Esophagus mucosa (tissue), 1 donor: ENCODE measurements around the gene LRRC25. TPM values are rescaled to one million over a fixed set of nuclear protein-coding genes. Genes with fewer than 3 reads are reported as not detected.
A peak's percentile ranks its signal among the peaks of the same experiment; 100 is the strongest.

Experiments
- ATAC-seq: fragments of 200-7000 bp; cut with Tn5 transposase; one replicate; pipeline ENCODE4 v1.9.1; 2020
- total RNA-seq: library from RNA; stranded (reverse); gene quantifications from one replicate; pipeline ENCODE4 v1.2.4, GENCODE V29; 2023
- donor health status: DM: yes; HTN: yes; CAD: no.

Gene LRRC25
- total RNA-seq: 0.48 TPM

- peak; percentile 29 for ATAC-seq
Observed at GRCh38 chr19:18397242-18398202, at the start of gene LRRC25. Gene LRRC25, minus strand, starts transcription at chr19:18397622. Its CDS starts 659 bp downstream, at chr19:18396963.

DNA sequence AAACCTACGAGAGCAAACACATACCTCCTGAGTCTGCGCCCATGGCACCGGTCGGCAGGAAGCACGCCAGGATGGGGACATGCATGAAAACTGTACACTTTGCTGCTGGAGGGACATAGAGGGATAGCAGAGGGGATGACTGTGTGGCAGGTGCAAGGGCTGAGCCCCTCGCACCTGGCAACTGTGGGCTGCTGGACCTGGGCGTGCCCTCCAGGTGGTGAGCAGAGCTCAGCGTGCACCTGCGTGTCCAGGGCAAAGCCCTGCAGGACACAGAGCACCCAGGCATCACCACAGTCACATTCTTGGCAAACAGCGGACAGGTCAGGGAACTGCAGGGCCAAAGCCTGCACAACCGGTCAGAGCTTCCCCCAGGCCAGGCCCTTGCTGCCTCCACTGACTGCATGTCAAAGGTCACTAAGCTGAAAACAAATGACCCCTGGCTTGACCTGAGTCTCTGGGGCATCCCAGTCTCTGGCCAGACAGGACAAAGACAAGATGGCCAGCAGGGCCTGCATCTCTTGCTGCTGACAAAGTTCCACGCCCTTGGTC is 49.5 kb upstream of the LRRC25 start:
- ATAC-seq: no peak

DNA sequence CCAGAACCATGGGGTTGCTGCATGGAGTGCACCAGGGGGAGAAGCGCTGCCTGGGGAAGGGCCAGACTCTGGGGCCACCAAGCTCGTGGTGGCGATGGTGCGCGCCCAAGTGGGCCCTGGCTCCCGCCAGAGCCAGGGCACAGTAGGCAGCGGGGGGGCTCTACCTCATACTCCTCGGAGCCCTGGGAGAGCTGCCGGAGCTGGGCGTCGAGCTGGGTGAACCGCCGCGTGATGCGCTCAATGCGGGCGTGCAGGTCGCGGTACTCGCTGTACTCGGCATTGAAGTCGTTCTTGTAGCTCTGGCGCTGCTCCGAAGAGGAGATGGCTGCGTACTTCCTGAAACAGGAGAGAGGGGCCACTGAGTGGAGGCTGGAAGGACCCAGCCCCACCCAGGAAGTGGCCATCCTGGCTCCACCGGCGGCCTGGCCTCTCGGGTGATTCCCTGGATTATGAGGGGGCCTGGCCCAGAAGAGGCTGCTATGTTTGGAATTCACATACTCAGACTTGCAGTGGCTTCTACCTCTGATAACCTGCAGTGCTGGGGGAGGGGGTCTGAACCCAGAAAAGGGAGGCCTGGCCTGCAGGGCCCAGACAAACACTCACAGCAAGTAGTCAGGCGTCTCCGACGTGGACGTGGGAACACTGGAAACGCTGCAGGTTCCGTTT is 48.9 kb upstream of the LRRC25 start:
- ATAC-seq: no peak

- no peak for ATAC-seq
Observed at GRCh38 chr19:18445262-18445948, 48.0 kb upstream of the LRRC25 start.

- no peak for ATAC-seq
Observed at GRCh38 chr19:18444513-18444912, 47.1 kb upstream of the LRRC25 start.

DNA sequence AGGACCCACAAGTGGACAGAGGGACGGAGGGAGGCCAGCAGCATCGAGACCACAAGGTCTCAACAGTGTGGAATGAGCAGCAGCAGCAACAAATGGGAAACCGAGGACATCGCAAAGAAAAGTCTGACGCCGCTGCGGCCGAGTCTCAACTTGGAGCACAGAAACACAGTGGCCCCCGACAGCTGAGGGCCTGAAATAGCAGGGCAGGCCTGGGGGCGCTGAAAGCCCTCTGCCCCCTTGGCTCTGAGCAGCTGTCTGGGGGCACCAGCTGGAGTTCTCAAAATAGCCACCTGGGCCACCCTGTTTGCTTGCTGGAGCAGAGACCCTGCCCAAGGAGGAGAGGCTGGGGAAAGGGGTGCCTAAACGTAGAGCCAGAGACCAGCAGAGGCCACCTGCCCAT is 46.4 kb upstream of the LRRC25 start:
- no peak for ATAC-seq

GRCh38 chr19:18443406-18443805 is 46.0 kb upstream of the LRRC25 start:
- ATAC-seq: no peak

GRCh38 chr19:18442941-18443340 is 45.5 kb upstream of the LRRC25 start:
- ATAC-seq: no peak

DNA sequence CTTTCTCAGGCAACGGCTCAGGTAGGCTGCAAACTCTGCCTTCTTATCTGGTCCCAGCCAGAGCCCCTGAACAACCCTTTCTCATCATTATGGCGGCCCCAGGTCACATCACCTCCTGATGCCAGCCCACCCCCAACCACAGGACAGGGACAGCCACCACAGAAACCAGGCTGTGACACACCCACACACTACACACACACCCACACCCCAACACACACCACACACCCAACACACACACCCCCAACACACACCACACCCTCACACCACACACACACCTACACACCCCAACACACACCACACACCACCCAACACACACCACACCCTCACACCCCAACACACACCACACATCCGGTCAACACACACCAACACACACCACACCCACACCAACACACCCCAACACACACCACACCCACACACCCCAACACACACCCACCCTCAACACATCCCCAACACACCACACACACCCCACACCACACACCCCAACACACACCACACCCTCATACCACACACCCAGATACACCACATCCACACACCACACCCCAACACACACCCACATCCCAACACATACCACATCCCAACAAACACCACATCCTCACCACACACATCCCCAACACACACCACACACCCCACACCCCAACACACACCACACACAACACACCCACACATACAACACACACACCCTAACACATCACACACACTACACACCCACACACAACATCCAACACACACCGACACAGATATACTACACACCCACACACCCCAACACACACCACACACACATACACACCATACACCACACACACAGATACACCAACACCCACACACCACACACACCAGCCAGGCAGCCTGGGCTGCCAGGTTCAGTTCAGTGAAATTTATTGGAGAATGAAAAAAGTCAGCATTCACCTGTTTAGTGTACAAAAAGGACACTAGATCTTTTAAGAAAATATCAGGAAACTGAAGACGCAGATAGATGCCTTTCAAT is 44.7 kb upstream of the LRRC25 start:
- ATAC-seq: no peak

DNA sequence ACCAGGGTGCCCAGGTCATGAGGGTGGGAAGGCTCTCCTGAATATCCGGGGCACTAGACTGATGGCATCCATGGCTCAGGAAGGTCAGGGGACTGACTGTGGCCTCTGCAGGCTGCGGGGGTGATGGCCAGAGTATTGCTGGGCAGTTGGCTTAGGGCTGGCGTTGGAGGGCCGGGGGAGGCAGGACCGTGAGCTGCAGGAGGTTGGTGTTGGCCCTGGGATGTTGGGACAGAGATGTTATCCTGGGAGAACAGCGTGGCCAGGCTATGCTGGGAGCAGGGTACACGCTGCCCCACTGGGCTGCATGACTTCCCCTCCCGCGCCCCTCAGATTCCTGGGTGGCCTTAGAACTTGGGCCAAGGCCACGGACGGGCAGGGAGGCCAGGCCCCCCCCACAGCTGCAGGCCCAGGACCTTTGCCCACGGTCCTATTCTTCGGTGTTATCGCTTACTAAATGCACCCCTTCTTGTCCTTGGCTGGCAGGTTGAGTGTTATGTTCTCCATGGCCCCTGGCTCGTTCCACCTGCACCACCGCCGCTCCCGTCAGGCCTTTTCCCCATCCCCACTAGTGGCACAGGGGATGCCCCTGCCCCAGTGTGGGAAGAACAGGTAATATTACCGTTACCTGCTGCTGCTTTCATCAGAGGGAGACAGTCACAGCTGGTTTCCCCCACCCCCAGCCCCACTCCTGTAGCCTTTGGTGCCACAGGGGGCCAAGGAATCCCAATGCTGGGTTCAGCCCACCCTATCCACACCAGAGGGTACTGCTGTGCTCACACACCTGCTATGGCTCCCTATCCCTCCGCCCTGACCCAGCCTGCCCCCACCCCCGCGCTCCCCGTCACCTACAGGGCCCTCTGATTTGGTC is 43.7 kb upstream of the LRRC25 start:
- no peak for ATAC-seq

GRCh38 chr19:18440415-18440877 is 43.0 kb upstream of the LRRC25 start:
- no peak for ATAC-seq

DNA sequence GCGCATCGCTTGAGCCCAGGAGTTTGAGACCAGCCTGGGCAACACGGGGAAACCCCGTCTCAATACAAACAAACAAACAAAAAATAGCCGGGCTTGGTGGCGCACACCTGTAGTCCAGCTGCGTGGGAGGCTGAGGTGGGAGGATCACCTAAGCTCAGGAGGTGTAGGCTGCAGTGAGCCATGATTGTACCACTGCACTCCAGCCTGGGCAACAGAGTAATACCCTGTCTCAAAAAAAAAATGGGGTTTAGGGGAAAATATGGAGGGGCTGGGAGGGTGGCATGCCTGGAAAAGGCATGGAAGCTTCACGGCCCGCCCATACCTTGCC is 42.5 kb upstream of the LRRC25 start:
- ATAC-seq: no peak

DNA sequence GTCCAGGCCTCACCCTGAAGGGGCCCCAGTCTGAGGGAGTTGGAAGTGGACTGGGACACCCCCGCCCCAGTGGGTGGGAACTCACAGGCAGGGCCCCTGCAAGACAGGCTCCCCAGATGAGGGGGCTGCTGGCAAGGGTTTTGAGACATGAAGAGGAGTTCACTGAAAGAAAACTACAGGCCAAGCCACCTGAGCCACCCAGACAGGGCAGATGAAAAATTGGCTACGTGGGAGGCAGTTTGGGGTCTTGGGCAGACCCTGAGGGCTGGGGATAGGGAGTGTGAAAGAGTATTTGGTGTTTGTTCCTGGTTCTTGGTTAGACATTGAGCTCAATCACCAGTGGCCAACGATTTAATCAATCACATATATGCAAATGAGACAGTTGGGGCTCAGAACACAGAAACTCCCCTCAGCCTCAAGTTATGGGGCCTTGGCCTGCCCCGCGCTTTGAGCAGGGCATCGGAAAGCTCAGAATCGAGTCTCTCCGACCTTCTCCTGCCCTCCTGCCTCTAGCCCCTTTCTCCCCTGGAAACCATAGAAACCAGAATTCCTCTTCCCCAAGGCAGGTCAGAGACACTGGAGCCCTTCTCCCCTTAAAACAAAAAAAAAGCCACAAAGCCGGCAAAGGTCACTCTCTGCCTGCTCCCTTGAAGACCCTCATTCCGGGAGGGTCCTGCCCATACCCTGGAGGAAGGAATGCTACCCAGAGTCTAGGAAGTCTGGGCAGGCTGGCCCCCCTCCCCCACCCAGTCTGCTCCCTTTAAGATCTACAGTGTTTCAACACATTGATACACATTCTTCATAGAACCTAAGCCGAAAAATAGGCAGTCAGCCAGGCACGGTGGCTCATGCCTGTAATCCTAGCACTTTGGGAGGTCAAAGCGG is 41.8 kb upstream of the LRRC25 start:
- no peak for ATAC-seq

DNA sequence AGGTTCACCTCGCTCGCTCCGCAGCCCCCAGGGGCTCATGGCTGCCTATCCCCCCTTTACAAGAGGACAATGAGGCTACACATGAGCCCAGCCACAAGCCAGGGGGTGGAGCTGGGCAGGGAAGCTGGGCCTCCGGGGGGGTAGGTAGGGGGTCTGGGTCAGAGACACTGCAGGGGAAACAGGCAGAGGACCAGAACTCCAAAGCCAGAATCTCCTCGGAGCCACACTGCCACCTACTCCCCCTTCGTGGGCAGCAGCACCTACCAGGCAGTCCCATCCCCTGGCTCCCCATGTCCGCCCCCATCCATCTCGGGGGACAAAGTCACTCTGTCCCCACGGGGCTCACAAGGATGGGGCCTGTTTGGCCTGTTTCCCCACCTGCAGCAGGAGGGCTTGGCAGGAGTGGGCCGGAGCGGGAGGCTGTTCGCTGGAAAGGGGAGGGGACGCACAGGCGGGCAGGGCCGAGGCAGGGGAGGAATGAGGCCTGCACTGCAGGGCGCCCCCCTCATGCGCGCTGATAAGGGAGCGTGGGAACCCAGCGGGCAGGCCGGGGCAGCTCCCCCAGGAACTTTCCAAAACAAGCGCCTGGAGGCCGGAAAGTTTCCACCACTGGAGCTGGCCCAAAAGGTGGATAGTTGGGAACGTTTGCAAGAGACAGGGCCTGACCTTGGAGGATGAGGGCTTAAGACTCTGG is 41.1 kb upstream of the LRRC25 start:
- ATAC-seq: peak; percentile 7

- ATAC-seq: peak; percentile 2
Observed at GRCh38 chr19:18437491-18438330, 40.3 kb upstream of the LRRC25 start, which contains the start of gene ISYNA1. Gene ISYNA1, minus strand, starts transcription at chr19:18438133. Its CDS starts 154 bp downstream, at chr19:18437979.

GRCh38 chr19:18436671-18437490 is 39.5 kb upstream of the LRRC25 start:
- ATAC-seq: peak; percentile 4
